Natural killer cell (primary cell): ENCODE measurements around the gene SLC25A2. TPM values are rescaled to one million over a fixed set of nuclear protein-coding genes. Genes with fewer than 3 reads are reported as not detected.
A peak's percentile ranks its signal among the peaks of the same experiment; 100 is the strongest.
"Not testable (repeated sequence)": the region's sequence is repeated elsewhere in the genome, so short reads cannot be mapped to it uniquely, and the experiment has no call there.

ENCODE experiments used
- ATAC-seq, 3 donors: fragments of 150-1000 bp in 2 of 3; fragments of 200-7000 bp in 1 of 3; cut with Tn5 transposase; 1 replicate in 1 of 3; 2 replicates in 2 of 3; pipeline ENCODE4 v1.10.0; 2021; ENCODE audit warnings: mild to moderate bottlenecking in 2 of 3, moderate library complexity in 2 of 3
- DNase-seq, 2 donors: peaks; one replicate each; pipeline versions ENCODE4 v3.0.0 to v3.0.0-alpha.2; 2013 to 2021; ENCODE audit warnings: mixed read lengths in 1 of 2
- H3K27ac ChIP-seq: one replicate; pipeline ENCODE4 v1.5.1; 2013; ENCODE audit warnings: mild to moderate bottlenecking, low read length
- H3K27me3 ChIP-seq: one replicate; pipeline ENCODE4 v1.6.1; 2013; ENCODE audit warnings: low read length; ENCODE audit not compliant: control insufficient read depth, insufficient read depth
- H3K36me3 ChIP-seq: one replicate; pipeline ENCODE4 v1.6.1; 2013; ENCODE audit warnings: low read length; ENCODE audit not compliant: control insufficient read depth, insufficient read depth
- H3K4me1 ChIP-seq: one replicate; pipeline ENCODE4 v1.6.1; 2013; ENCODE audit warnings: low read length; ENCODE audit not compliant: control insufficient read depth, insufficient read depth
- H3K4me3 ChIP-seq: one replicate; pipeline ENCODE4 v1.5.1; 2013; ENCODE audit warnings: low read length
- H3K9me3 ChIP-seq: one replicate; pipeline ENCODE4 v1.6.1; 2013; ENCODE audit warnings: low read length; ENCODE audit not compliant: control insufficient read depth, insufficient read depth
- H3K27ac Mint-ChIP-seq, 2 donors: one replicate each; pipeline ENCODE4 v1.8.0; 2022; ENCODE audit warnings: mild to moderate bottlenecking in 2 of 2, mixed read lengths in 2 of 2, moderate library complexity in 1 of 2
- H3K27me3 Mint-ChIP-seq, 2 donors: one replicate each; pipeline ENCODE4 v1.8.0; 2022; ENCODE audit warnings: low read depth in 2 of 2, mixed read lengths in 2 of 2
- H3K36me3 Mint-ChIP-seq: one replicate; pipeline ENCODE4 v1.8.0; 2022; ENCODE audit warnings: mixed read lengths
- H3K4me1 Mint-ChIP-seq, 2 donors: one replicate each; pipeline ENCODE4 v1.8.0; 2022; ENCODE audit warnings: mixed read lengths in 2 of 2
- H3K4me3 Mint-ChIP-seq: one replicate; pipeline ENCODE4 v1.8.0; 2022; ENCODE audit warnings: mild to moderate bottlenecking, moderate library complexity, mixed read lengths
- H3K9me3 Mint-ChIP-seq, 2 donors: one replicate each; pipeline ENCODE4 v1.8.0; 2022; ENCODE audit warnings: mixed read lengths in 2 of 2
- CTCF ChIP-seq: fragments of 200-600 bp; IDR thresholded peaks from one replicate; pipeline ENCODE4 v1.8.0; 2022; ENCODE audit warnings: antibody characterized with exemption
- WGBS: methylation state at CpG from one replicate; pipeline ENCODE4 v1.1.7; 2013; ENCODE audit warnings: missing lambda C conversion rate; ENCODE audit not compliant: insufficient coverage; 5-methylcytosine and 5-hydroxymethylcytosine counted together
- intact Hi-C: fragments of 100-400 bp; cut with micrococcal nuclease; formaldehyde crosslinking; loops from one replicate; pipeline ENCODE4 v1.14.2; 2022
- total RNA-seq, 4 donors: library from RNA; stranded (reverse); fragments of 120-200 nt in 1 of 4; gene quantifications; one replicate each; pipeline versions ENCODE4 v1.2.3 to v1.2.4, GENCODE V29; 2013 to 2022

The SLC25A2 gene
- total RNA-seq, 3 donors from 2014 or later (not counting 1 experiment from before 2014, with no cell fraction given) = 0.73 TPM; not detected in 2

DNA sequence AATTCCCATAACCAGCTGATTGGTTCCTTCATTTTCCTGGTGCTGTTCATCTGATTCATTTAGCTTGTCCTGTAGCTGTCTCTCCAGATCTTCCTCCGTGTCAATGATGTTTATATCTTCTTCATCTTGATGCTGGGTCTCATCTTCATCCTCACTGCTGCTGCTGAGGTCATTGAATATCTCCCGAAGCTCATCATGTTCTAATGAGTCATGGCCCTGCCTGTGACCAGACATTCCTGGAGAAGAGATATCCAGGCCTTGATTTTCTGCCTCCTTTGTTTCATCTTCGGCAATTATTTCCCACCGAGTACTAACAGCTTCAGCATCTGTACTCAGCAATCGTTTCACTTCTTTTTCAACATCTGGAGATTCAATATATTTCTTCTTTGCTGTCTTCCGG, 15.4 kb upstream of the SLC25A2 start:
- DNase-seq = no peak
- peaks cover 12% of the 10 kb centered on the region for H3K4me1 ChIP-seq
- H3K36me3 Mint-ChIP-seq = peaks cover 64% of the 10 kb centered on the region
- H3K27me3 Mint-ChIP-seq = no peaks in the 10 kb centered on the region
- H3K4me1 Mint-ChIP-seq = peaks cover 31 to 41% of the 10 kb centered on the region in 2 donors
- peak overlapping the region; percentile 99 for H3K4me3 Mint-ChIP-seq
- H3K9me3 Mint-ChIP-seq = peaks cover 21 to 32% of the 10 kb centered on the region in 2 donors
- no peak for ATAC-seq
- intact Hi-C loops = no loop called here
- no peak overlapping the region for H3K4me3 ChIP-seq
- H3K27ac Mint-ChIP-seq = peak overlapping the region; percentile 100
- 96% methylated on average over 6 of the region's 6 CpGs for WGBS
- H3K27ac ChIP-seq = no peak overlapping the region
- peaks cover 7% of the 10 kb centered on the region for H3K36me3 ChIP-seq
- TF ChIP-seq CTCF = no peak
- no peaks in the 10 kb centered on the region for H3K27me3 ChIP-seq
- peaks cover 53% of the 10 kb centered on the region for H3K9me3 ChIP-seq

GRCh38 chr5:141316963-141317362, 13.1 kb upstream of the SLC25A2 start:
- Histone ChIP-seq H3K9me3 (peaks cover 65% of the 10 kb centered on the region), H3K4me1 (peaks cover 12% of the 10 kb centered on the region)
- ATAC-seq, intact Hi-C loops, H3K27ac ChIP-seq, DNase-seq, H3K27me3 ChIP-seq, H3K36me3 ChIP-seq, H3K27ac Mint-ChIP-seq, H3K27me3 Mint-ChIP-seq, H3K4me3 Mint-ChIP-seq, H3K4me3 ChIP-seq: not testable (repeated sequence)
- H3K4me1 Mint-ChIP-seq = peaks cover 31 to 41% of the 10 kb centered on the region in 2 donors
- peaks cover 26 to 43% of the 10 kb centered on the region in 2 donors for H3K9me3 Mint-ChIP-seq
- 100% methylated on average over 3 of the region's 4 CpGs for WGBS
- H3K36me3 Mint-ChIP-seq = peaks cover 72% of the 10 kb centered on the region

DNA sequence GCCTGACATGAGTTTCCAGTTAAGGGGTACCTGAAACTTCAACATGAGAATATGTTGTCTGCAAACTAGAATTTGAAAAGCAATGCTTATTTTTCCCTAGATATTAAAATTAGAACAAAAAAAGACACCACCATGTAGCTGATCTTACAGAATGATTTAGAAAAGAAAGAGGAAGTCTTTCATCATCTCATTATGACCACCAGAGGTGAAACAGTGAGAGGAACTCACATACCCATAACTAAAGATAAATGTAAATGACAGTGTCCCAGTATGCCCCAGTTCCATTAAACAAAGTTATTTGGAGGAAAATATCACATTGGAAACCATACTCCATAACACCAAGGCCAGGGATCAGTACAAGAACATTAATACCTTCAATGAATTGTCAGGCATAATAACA, 9.9 kb upstream of the SLC25A2 start:
- intact Hi-C loops = no loop called here
- H3K27me3 Mint-ChIP-seq = no peaks in the 10 kb centered on the region
- no peaks in the 10 kb centered on the region for H3K36me3 ChIP-seq
- TF ChIP-seq CTCF = no peak
- H3K9me3 ChIP-seq = peaks cover 53% of the 10 kb centered on the region
- no peaks in the 10 kb centered on the region for H3K27me3 ChIP-seq
- ATAC-seq (no peak), DNase-seq (no peak)
- H3K27ac Mint-ChIP-seq = no peak overlapping the region
- H3K4me1 ChIP-seq = no peaks in the 10 kb centered on the region
- H3K4me1 Mint-ChIP-seq = peaks cover 11 to 17% of the 10 kb centered on the region in 2 donors
- H3K9me3 Mint-ChIP-seq = peaks cover 19 to 40% of the 10 kb centered on the region in 2 donors
- no peak overlapping the region for H3K27ac ChIP-seq
- peaks cover 60% of the 10 kb centered on the region for H3K36me3 Mint-ChIP-seq
- no peak overlapping the region for H3K4me3 Mint-ChIP-seq
- no peak overlapping the region for H3K4me3 ChIP-seq

DNA sequence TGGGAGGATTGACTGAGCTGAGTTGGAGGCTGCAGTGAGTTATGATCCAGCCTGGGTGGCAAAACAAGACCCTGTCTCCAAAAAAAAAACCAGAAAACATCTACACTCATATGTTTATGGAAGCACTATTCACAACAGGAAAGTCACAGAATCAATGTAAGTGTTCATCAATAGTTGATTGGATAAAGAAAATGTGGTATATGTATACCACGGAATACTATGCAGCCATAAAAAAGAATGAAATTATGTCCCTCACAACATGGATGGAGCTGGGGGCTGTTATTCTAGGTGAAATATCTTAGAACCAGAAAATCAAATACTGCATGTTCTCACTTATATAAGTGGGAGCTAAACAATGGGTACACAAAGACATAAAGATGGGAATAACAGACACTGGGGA, 2.8 kb upstream of the SLC25A2 start:
- Histone ChIP-seq H3K4me1 (no peaks in the 10 kb centered on the region), H3K4me3 (no peak overlapping the region), H3K9me3 (peaks cover 66% of the 10 kb centered on the region), H3K27me3 (no peaks in the 10 kb centered on the region), H3K27ac (no peak overlapping the region), H3K36me3 (no peaks in the 10 kb centered on the region)
- H3K9me3 Mint-ChIP-seq = peaks cover 7 to 23% of the 10 kb centered on the region in 2 donors
- no peaks in the 10 kb centered on the region for H3K27me3 Mint-ChIP-seq
- DNase-seq (no peak), ATAC-seq (no peak)
- peaks cover 0 to 2% of the 10 kb centered on the region in 2 donors for H3K4me1 Mint-ChIP-seq
- WGBS = no CpG with 5 or more reads among the region's 1 CpG
- intact Hi-C loops = no loop called here
- no peak for TF ChIP-seq CTCF
- peaks cover 48% of the 10 kb centered on the region for H3K36me3 Mint-ChIP-seq
- H3K4me3 Mint-ChIP-seq = no peak overlapping the region
- H3K27ac Mint-ChIP-seq = no peak overlapping the region
